Endometrial microvascular endothelial cells (primary cell): ENCODE results near the gene DENND1A. TPM values are rescaled to one million over a fixed set of nuclear protein-coding genes. Genes with fewer than 3 reads are reported as not detected.
"Not testable (repeated sequence)": the region's sequence is repeated elsewhere in the genome, so short reads cannot be mapped to it uniquely, and the experiment has no call there.

Experiments
- in situ Hi-C: cut with HindIII; loops from 2 replicates; pipeline ENCODE4 v1.10.0; 2017; ENCODE audit warnings: low sequenced_read_pairs, low pct_unique_long_range_greater_than_20kb; ENCODE audit errors: inconsistent ontology term
- total RNA-seq: library from RNA; depleted of rRNA; stranded (reverse); fragments of >200 nt; gene quantifications from one replicate; pipeline ENCODE4 v1.2.3, GENCODE V29; 2015; ENCODE audit errors: inconsistent ontology term

DENND1A gene
- total RNA-seq, 1 donor from 2014 or later = 13.6 TPM

DNA sequence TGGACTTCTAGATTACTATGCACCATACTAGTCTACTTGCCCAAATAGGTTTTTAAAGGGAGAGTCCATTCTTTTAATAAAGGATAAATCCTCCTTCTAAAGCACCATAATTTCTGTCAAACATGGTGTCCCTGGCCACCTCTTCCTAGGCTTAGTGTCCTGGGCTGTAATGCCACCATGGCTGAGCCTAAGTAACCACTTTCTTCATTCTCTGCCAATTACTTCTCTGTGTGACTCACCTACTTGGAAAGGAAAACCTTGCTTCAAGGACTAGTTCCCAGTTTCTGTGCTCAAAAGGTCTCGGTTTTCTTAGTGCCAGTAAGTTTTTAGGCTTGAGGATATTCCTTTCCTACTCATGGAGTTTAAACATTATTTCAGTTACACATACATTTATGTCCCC, 273.4 kb downstream of the DENND1A start:
- in situ Hi-C loops = no loop called here

DNA sequence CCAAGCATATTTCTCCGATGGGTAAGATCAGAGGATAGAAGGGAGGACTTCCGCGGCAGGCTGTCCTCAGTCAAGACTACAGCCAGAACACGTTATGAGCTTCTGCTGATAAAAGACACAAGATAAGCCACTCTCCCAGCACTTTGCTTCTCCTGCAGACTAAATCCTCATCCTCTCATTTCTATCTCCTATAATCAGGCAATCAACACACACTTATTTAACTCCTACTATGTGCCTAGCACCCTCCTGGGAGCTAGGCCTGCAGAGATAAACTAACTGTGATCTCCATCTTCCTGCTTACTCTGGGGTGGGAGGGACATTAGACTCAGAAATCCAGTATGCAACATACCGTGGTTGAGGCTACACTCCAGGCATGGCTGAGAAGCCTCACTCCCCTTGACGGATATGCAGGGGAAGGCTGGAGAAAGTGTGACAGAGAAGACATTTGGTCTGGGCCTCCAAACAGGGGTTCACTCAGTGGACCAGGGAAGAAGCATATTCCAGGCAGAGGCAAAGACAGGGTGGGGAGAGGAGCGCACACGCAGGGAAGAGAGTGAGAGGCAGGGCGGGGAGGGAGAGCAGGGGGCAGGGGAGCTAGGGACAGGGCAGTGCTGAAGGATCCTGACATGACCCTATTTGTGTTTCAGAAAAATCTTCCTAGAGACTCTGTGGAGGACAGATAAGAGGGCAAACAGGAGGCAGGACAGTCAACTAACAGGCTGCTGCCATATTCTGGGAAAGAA, 274.1 kb downstream of the DENND1A start:
- in situ Hi-C loops = no loop called here

DNA sequence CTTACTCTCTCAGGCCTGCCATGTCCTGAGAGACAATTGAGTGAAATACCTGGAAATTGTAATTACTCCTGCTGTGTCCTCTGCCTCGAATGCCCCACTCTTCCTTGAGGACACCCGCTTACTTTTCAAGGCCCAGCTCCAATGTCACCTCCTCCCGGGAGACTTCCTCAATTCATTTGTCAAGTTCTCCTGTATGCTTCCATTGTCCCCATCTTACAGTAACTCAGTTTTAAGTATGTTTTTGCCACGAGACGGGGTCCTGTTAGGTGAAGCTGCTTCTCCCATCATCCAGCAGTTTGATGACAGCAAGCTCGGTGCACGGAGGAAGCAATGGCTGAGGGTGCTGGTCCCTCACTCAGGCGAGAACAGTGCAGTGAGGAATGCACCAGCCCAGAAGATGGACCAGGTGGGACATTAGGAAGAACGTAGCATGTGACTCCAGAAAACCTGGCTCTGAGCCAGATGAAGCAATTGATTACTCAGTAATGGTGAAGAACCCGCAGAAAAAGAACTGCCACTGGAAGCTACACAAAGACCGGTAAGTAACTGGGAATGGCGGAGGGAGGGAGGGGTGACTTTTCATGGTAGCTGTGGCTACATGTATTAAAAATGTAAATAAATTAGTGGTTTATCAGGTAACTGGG, 274.8 kb downstream of the DENND1A start:
- in situ Hi-C loops = no loop called here

DNA sequence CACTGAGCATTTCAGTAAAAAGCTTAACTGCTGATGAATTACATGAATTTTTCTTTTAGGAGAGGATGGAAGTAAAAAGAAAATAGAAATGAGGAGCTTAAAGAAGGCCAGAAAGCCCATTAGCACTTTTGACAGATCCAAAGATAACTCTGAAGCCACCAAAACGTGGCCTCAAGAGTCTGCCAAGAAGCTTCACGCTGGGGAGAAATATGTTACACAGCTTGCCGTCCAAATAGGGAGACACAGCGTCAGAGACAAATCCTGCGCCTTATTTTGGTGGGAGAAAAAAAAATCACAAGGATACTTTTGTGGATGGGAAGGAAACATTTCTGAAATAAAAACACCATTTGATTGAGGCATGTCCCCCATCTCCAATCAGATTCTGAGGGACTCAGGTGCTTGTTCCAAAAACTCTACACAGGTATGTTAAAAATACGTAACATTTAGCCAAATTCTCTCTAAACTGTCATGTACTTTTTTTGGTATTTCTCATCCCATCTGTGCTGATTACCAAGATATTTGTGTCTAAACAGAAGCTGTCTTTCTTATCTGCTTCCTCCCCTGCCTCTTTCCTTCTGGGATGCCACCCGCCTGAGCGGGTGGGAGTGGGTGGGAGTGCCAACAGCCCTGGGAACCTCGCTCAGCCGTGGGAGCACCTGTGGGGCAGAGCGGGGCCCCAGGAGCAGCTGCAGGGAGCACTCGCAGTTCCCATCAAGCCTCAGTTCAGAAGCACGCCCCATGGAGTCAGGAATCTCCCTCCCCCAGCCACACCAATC, 275.5 kb downstream of the DENND1A start:
- in situ Hi-C loops = no loop called here

DNA sequence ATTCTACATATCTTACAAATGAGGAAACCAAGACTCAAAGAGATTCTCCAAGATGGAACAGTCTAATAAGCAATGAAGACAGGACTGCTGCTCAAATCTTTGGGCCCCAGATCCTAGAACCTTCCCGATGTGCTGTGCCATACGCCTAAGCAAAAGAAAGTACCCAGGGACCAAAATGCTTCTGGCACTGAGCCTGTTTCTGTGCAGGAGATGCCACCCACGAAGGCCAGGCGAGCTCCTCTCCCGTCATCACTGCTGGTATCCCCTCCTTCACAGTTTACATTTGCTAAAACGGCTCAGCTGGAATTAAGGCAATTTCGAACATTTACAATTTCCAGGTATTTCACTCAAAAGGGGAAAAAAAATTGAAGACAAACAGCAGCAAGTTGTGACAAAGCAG, 277.5 kb downstream of the DENND1A start:
- in situ Hi-C loops = no loop called here

DNA sequence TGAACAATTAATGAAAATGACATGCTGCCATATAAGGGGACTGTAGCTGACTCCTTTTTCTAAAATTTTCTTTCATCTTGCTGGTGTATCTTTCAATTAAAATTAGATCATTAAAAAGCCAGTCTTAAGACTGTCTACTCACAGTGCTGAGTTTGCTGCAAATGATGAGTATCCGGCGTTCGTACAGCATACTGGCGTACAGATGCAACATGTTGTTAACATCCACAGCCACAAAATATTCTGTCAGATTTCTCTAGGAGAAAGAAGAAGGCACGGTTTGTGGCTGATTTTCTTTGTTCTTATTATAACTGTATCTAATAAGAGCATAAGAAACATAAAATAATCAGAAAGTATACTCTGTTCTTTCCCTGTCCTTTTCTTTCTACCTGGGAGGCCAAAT, 278.1 kb downstream of the DENND1A start:
- in situ Hi-C loops = no loop called here

DNA sequence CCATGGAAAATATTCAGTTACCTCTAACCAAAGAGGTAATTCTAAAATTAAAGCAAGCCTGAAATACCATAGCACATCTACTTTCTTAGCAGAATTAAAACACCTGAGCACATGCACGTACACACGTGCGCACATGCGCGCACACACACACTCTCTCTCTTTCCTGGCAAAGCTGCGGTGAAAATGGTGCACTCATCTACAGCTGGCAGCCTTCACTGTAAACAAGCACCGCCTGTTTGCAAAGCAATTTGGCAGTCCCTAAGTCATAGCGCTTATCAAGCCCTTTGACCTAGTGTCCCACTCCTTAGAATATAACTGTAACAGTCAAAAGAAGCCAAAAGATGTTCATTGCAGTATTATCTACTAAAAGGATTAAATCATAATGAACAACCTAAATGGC, 278.7 kb downstream of the DENND1A start:
- in situ Hi-C loops = no loop called here

DNA sequence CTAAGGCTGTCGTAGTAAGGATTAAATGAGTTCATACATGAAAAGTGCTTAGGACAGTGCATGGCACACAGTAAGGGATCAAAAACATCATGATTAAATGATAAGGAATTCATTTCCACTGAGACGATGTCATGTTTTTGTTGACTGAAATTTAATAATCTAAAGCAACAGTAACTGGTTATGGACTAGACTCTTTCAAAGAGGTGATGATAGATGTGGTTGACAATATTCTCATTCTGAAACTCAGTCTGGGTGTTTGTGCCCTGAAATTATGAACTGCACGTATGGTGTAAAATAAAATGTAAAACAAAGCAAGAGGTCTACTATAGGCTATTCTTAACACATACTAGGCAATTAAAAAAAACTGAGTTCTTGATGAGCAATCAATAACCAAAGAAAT, 280.0 kb downstream of the DENND1A start:
- in situ Hi-C loops = no loop called here

DNA sequence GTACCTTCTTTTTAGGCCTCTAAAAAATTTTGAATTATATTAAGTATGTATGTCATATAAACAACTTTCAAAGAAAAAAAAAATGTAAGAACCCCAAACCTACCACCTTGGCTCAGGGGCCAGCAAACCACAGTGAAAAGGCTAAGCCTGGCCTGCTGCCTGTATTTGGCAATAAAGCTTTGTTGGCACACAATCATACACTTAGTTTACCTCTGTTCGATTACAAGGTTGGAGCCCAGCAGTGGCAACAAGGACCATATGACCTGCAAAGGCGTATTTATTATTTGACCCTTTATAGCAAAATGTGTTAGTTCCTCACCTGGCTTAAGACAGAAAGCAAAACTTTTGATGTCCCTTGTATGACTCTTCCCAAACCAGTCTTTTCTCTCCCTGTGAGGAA, 282.8 kb downstream of the DENND1A start:
- in situ Hi-C loops = no loop called here

DNA sequence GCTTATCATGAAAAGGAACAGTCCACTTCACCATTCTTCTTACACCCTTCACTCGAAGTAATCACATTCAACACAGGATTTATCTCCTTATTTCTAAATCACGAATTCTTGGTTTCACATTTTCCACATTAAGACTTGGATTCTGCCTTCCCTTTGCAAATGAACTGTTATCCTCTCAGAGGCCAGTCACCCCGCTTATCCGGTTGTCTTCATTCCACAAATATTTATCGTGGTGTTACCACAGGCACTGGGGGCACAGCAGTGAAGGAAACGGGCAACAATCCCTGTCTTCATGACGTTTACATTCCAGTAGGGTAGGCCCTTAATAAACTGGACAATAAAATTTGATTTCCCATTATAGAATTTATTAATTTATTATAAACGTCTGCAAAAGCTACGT, 284.2 kb downstream of the DENND1A start:
- in situ Hi-C loops = no loop called here

DNA sequence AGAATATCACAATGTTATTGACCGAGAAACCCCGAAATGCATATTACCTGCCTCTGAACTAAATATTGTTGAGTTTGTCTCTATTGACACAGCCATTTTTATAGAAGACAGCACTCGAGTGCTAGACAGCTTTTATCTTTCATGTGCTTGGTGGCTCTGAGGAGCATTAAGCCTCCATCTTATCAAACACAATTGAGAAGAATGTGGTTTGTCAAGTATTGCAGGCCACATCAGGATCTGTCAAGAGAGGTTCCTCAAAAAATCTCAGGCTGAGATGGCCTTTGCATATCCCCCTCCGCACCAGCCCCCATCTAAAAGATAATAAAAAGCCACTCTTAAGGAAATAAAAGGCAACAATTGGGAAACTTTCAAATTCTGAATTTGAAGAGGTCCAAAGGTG, 284.8 kb downstream of the DENND1A start:
- in situ Hi-C loops = no loop called here

DNA sequence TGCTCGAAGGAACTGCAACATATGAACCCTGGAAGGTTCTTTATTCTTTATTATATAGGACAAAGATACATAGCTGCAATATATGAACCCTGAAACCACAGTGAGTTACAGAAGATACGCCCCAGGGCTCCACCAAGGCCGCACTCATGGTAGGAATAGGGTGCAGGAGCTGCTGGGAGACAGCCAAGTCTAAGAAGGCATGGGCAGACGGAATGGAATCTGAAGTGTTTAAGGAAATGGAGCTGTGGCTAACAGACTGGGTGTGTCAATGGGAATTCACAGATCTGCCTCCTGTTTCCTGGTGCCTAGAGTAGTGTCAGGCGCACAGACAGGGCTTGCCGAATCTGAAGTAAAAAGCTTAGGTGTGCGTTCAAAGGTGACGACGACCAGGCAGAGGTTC, 286.4 kb downstream of the DENND1A start:
- in situ Hi-C loops = no loop called here

DNA sequence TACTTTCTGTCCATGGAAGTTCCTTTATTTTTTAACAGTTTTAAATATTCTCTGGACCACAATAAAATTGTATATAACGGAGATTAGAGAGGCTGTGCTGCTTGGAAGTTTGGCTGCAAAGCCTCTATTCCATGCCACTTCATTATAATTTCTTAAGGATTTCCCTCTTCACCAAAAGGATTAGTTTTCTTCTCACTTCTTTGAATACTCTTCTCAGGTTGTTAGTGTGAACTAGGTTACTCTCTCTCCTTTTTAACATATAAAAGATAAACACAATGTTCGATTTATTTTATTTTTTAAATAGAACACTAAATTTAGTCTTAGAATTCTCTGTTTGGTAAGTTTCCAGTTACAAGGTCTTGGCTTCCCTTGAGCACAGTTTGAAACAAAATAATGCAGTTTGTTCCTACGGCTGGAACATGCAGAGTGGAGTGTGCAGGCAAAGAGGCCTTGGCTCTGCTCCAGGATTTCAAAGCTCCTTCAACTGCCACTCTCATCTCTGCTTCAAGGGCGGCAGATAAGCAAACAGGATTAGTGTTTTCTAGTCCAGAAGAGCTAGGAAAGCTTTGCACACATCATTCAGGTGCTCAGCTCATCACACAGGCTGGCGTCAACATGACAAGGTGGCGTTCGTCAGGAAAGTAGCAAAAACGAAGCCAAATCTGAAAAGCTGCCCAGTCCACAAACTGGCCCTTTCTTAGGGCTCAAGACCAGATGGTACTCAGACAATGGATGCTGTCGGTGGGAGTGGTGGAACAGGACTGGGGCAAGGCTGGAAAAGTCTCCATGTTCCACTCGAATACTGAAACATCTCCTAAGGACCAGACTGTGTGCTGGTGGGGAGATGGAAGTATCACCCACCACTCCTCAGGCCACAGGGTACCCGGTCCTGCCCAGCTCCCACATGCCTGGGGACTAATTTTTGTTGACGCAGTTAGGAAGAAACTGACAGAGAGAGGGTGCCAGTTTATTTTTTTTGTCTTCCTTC, 287.3 kb downstream of the DENND1A start:
- in situ Hi-C loops = no loop called here

DNA sequence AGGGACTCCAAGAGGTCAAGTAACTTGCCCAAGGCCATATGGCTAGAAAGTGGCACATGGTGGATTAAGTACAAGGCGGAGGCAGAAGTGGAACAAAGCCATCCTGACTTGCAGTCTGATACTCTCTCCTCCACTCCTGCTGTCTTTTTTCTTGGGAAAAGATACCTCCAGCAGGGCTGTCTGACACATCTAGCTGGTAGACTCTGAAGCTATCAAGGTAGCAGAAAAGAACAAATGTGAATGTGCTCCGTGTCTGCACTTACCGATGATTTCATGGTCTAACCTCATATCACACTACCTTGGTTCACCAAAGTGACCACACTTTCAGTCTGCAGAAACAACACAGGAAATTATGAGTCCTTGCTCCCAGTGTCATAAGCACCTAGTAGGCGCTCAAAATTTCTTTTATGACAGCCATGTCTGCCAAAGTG, 289.1 kb downstream of the DENND1A start:
- in situ Hi-C loops = no loop called here

DNA sequence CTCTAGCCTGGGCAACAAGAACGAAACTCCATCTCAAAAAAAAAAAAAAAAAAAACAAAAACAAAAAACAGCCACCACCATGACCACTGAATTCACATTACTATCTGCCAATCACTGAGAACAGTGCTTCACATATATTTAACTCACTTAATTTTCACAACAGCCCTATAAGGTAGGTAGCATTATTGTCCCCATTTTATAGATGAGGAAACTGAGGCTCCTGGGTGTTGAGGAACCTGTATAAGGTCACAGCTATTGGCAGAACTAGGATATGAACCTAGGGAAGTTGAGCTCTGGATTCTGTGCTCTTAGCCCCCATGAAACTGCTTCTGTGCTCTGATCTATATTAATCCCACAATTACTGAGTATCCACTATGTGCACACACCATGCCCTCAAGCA, 290.2 kb downstream of the DENND1A start:
- in situ Hi-C loops = no loop called here

DNA sequence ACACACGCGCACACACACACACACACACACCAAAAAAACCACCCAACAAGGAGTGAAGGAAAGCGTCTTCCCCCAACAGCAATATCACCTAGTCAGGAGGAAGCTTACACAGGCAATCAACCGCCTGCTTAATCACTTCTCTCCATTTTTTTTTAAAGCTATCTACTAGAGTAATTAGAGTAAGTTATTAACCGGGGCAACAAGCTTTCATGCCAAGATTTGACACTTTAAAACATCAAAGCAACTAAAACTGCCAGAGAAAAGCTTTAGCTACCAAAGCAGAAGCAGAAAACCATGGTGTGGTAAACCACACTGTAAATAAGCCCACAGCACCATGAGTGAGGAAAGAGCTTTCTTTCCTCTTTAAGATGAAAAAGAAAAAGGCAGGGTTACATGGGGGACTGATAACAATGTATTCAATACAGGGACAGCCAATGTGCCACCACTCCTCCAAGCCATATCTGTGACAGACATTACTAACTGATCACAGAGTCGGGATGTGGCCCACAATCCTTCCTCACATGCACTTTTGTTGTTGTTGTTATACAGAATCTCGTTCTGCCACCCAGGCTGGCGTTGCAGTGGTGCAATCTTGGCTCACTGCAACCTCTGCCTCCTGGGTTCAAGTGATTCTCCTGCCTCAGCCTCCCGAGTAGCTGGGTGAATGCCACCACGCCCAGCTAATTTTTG, 291.8 kb downstream of the DENND1A start:
- in situ Hi-C loops = no loop called here

DNA sequence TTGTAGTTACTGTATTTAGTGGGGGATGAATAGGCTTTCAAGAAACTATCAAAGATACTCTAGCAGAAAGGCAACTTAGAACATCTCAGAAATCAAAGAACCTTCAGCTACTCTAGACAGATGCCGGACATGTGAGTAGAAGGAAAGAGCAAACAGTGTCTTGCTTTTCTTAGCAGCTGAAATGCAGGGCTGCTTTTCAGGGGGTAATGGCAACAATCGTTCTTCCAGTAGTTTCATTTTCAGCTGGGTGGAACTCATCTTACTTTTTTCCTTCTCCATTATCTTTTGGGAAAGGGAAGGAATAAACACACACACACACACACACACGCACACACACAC, 292.4 kb downstream of the DENND1A start:
- in situ Hi-C loops = no loop called here

DNA sequence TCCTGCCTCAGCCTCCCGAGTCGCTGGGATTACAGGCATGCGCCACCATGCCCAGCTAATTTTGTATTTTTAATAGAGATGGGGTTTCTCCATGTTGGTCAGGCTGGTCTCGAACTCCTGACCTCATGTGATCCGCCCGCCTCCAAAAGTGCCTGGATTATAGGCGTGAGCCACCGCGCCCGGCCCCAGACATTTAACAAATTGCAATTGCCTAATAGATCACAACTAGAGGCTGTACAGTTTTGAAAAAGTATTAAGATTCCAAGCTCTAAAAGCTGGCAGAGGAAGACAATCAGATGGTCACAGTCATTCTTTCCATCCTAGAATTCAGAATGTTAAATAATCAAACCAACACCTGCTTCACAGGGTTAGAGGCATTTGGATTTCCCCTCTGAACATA, 293.1 kb downstream of the DENND1A start:
- in situ Hi-C loops = not testable (repeated sequence)
